GM19023 (cell line): Measurements from ENCODE around the gene ULK4.
"Not testable (repeated sequence)": the region's sequence is repeated elsewhere in the genome, so short reads cannot be mapped to it uniquely, and the experiment has no call there.

ENCODE experiments used
- ATAC-seq: cut with Tn5 transposase; IDR thresholded peaks from one replicate; pipeline ENCODE4 v1.9.1; 2021; ENCODE audit warnings: mild to moderate bottlenecking, moderate library complexity; ENCODE audit not compliant: unreplicated experiment

ULK4 gene

DNA sequence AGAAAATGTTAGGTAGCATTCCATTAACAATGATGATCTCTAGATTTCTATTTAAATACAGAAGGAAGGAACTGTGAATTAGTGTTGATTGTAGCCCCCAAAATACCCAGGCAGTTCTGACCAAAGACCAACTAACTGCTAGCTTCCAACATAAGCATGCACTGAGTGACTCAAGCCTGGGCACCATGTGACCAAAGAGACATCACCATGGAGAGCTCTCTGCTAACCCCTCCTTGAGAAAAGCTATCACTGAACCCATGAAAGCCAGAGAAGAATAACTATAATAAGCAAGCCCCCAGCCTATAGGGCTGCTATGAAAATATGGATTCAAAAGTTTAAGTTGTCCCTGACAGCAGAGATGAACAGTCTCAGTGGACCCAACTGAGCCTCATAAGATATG is 310.2 kb downstream of the ULK4 start:
- ATAC-seq: no peak

DNA sequence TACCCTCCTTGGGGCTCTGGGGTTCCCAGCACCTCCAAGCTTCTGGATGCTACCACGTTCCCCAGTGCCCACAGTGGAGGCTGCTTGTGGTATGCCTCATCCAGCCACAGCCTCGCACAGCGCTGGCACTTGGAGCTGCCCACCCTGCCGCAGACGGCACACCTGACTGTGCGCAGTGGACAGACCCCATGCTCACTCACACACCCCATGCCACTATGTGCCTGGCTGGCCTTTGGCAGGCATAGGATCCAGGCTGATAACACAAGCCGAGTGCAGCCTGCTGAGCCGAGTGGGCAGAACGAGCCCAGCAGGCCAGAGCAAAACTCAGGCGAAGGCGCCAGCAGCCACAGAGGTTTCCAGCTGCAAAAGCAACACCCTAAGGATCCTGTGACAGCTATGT is 311.5 kb downstream of the ULK4 start:
- ATAC-seq: no peak

DNA sequence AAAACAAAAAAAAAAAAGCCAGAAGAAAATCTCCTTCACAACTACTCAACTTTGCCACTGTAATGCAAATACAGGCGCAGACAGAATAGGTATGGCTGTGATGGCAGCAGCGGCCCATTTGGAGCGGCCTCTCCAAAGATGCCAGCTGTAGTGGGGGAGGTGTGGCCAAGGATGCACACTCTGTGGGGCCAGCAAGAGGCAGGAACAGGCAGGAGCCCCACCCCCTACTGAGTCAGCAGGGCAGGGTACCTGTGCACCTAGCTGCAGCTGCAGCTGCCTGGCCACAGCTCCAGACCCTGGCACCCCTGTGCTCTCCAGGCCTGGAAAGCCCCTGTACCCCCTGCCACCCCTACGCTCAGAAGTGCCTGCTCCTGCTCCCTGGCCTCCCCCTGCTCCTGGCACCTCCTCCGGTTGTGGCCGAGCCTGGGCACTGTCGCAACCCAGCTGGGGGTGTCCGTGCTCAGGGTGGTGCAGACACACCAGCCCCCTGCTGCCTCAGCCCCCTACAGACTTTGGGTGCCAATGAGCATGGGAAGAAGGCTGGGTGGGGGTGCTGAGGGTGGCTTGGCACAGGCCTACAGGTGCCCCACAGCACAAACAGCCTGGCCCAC is 312.7 kb downstream of the ULK4 start:
- no peak for ATAC-seq

DNA sequence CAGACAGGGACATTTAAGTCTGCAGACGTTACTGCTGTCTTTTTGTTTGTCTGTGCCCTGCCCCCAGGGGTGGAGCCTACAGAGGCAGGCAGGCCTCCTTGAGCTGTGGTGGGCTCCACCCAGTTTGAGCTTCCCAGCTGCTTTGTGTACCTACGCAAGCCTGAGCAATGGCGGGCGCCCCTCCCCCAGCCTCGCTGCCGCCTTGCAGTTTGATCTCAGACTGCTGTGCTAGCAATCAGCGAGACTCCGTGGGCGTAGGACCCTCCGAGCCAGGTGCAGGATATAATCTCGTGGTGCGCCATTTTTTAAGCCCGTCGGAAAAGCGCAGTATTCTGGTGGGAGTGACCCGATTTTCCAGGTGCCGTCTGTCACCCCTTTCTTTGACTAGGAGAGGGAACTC is 314.2 kb downstream of the ULK4 start:
- ATAC-seq: not testable (repeated sequence)

DNA sequence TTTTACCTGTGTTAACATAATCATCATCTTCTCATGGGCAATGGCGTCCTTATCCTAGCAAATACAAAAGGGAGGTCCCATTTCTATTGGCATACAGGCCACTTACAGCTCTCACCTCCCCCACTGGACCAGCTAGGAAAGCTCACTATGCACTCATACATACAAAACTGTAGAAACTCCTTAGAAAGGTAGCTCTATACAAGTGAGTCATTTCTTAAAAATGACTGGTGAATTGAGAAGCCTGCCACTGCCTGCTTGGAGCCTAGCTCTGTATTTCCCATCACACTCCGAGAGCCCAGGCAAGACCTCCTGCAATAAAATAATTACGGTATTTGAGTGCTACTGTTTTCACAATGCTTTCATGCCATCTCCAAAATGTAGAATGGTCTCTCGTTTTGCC is 321.8 kb downstream of the ULK4 start:
- no peak for ATAC-seq

DNA sequence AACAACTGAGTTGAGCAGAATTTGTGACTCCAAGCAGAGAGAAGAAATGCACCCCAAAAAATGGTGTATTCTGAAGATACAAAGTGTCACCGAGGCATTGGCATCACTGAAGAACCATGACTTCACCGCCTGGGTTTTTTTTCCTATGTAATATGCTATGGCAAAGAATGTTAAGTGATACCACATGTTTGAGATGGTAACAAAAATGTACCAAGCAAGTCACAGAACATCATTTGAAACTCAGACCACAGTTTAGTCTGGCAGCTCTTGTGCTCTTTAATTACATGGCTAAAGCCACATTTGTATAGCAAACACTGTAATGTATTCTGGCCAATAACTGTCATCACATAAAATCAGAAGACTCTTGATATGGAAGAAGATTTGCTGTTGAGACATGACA is 323.5 kb downstream of the ULK4 start:
- no peak for ATAC-seq

DNA sequence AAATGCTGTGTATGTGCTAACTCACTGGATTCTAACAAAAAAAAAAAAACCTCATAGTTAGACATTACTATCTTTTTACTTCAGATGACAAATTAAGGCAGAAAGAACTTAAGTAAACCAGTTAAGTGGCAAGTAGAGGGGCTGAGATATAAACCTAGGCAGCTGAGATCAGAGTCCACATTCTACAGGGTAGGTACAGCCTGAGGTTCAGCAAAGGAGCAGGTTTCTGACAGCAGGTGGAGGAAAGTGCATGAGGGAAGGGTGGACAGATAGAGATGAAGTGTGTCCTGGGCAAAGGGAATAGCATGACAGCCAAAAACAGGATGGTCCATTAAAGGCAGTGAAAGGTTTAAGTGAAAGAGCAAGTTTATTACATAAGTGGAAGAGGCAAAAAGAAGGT is 329.2 kb downstream of the ULK4 start:
- ATAC-seq: no peak

DNA sequence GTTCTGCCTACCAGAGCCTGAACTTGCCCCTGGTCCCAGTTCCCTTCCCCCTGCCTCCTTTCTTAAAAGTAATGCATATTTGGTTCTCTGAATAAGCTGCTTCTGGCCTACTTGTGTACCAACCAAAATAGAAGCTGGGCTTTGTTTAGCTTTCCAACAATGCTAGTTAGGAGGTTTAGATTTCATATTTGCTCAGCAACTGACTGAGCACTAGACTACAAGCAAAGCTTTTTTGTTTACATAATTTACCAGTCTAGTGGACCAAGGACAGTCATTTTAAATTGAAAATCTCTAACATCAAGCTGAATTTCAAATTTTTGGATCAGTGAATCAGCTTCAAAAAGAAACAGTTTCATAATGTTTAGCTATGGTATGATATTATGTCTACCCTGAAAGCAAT is 331.2 kb downstream of the ULK4 start:
- no peak for ATAC-seq

DNA sequence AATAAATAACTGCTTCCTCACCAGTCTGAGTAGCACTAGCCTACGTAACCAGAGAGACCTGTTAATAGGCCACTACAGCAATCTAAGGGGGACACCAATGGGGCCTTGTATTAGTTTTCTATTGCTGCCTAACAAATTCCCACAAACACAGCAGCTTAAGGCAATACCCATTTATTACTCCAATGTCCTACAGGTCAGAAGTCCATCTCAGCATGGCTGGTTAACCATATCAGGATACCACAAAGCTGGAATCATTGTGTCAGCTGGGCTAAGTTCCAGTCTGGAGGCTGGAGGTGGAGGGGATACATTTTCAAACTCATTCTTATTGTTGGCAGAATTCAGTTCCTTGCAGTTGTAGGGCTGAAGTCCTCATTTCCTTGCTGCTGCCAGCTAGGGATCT is 331.9 kb downstream of the ULK4 start:
- no peak for ATAC-seq

DNA sequence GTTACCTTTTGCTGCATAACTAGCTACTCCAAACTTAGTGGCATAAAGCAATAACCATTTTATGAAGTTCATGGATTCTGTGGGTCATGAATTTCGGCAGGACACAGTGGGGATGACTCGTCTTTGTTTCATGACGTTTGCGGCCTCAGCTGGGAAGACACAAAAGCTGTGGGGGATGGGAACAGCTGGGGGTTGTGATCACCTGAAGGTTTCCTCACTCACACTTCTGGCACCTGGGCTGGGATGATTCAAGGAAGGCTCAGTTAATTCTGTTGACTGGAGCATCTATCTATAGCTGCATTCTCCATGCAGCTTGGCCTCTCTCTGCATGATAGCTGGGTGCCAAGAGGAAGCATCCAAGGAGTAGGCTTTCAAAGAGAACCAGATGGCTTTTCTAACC is 332.8 kb downstream of the ULK4 start:
- no peak for ATAC-seq

DNA sequence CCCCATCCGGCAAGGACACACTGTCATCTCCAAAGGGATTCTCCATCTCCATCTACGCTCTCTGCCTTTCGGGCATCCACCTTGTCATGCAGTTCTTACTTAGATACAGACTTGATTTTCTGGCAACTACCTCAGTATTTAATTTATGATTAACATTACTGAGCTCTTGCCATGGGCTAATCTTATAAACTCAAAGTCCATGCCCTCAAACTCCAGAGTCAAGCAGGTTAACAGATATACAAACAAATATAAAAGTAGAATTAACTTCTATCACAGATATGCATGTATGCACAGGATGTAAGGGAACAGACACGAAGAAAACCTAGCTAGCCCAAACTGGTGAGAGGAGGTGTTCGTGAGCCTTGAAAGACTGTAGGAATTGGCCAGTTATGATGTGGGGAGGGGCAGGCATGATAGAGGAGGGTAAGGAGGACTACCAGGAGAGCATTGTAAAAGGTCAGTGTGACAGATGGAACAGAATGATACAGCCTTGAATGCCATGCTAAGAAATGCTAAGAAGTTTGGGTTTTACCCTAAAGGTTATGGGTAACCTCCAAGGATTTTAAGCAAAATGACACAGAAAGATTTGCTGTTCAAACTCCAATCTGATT is 334.3 kb downstream of the ULK4 start:
- no peak for ATAC-seq

DNA sequence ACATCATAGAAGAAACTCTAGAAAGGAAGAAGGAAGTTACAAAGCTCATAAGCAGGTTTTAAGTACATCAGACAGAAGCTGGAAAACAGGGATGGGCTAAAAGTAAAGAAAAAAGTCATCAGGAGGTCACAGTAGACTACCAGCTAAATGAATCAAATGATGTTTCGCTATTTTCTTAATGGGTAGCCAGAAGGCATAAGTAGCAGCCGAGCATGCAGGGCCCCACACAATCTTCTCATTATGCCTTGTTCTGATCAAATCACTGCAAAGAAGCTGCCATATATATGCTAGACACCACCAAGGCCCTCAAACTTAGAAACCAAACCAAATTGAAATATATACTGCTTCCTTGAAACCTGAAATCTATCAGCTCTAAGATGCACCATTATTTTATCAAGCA is 349.1 kb downstream of the ULK4 start:
- no peak for ATAC-seq

DNA sequence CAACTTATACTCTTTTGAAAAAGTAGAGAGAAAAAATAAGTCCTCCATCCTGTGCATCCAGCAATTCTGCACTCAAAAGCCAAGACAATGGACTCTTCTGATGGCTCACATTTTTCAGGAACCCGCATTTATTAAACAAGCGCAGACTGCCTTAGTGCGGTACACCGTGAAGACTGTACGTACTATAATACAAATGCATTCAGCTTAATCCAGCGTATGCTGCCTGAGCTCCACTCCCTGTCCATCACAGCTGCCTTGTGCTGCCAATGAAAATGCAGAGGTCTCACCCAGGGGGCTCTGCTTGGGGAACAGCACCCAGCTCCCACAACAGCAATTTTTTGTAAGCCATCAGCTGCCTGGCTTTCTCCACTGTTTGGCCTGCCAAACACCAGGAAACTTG is 350.9 kb downstream of the ULK4 start:
- no peak for ATAC-seq

DNA sequence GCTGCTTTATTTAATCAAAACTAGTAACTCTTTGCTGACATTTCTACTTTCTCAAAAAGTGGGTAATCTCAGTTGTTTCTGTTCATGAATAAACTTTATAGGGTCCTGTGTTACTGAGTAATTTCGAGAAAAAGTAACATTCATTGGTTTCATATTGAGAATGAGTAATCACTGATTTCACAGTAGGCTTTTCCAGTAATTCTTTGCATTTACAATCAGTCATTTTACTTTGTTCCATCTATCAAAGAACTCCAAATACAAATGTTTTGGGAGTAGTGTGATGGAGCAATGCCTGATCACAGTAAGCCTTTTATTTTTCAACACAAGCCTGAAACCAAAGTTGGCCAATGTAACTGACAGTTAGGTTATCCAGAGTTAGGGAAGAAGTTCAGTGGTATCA is 353.6 kb downstream of the ULK4 start:
- ATAC-seq: no peak

DNA sequence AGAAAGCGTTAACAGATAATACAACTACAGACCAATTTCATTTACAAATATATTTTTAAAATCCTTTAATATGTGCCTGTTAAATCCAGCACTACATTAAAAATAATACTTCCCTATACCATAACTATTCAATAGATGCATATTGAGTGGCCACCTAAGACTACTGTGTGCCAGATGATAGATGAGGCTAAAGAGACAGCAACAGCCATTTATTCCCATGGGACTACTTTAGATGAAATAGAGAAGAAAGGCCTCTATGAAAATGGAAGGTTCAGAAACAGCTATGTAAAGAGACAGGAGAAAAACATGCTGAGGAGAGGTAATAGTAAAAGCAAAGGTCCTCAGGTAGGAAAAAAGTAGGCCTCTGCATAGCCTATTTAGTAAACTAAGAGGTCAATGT is 358.1 kb downstream of the ULK4 start:
- ATAC-seq: no peak

DNA sequence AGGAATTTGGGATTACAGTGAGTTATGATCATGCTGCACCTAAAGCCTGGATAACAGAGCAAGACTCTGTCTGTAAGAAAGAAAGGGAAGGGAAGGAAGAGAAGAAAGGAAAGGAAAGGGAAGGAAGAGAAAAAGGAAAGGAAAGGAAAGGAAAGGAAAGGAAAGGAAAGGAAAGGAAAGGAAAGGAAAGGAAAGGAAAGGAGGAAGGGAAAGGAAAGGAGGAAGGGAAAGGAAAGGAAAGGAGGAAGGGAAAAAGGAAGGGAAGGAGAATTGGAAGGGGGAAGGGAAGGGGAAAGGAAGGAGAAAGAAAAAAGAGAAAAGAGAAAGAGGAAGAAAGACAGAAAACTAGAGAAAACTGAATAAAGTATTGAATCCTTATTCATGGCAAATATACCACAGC is 359.8 kb downstream of the ULK4 start:
- ATAC-seq: no peak

DNA sequence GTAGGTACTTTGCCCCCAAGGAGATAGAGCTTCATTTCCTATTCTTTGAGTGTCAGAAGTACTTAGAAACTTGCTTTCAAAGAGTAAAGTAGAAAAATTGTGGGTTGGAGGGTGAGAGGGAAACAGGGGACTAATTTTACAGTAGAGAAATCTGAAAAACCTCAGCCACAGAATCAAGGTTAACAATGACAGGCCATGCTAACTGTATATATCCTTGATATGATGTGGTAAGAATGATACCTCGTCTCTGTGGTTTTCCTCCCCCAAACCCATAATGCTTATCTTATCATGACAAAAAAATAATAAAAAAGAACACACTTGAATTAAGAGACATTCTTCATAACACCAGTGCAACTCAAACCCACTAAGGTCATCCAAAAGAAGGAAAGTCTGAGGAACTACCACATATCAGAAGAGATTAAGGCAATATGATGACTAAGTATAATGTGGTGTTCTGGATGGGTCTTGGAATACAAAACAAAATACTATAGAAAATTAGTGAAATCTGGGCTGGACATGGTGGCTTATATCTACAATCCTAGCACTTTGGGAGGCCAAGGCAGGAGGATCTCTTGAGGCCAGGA is 360.4 kb downstream of the ULK4 start:
- ATAC-seq: no peak

DNA sequence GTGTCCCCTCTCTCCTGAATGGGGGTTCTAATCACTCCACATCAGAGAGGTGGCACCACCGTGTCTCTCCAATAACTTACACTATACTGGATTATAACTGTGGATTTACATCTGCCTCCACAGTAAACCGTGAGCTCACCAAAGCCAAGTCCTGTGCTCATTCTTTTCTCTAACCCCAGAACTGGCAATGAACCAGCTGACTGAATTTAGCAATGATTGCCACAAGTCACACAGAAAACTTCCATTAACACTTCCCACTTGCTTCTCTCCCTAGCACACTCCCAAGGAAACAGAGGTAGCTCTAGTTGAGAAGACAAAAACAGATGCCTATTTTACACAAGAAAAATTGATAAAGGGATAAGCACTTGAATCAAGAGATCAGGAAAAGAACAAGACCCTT is 361.3 kb downstream of the ULK4 start:
- ATAC-seq: no peak

DNA sequence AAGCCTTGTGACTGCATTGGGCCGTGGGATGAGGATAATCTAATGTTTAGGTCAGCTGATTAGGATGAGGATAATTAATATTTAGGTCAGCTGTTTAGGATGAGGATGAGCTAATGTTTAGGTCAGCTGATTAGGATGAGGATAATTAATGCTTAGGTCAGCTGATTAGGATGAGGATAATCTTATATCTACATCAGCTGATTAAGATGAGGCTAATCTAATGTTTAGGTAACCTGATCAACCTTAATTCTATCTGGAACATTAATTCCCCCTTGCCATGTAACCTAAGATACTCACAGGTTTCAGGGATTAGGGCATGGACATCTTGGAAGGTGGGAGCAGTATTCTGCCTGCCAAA is 362.8 kb downstream of the ULK4 start:
- ATAC-seq: no peak

DNA sequence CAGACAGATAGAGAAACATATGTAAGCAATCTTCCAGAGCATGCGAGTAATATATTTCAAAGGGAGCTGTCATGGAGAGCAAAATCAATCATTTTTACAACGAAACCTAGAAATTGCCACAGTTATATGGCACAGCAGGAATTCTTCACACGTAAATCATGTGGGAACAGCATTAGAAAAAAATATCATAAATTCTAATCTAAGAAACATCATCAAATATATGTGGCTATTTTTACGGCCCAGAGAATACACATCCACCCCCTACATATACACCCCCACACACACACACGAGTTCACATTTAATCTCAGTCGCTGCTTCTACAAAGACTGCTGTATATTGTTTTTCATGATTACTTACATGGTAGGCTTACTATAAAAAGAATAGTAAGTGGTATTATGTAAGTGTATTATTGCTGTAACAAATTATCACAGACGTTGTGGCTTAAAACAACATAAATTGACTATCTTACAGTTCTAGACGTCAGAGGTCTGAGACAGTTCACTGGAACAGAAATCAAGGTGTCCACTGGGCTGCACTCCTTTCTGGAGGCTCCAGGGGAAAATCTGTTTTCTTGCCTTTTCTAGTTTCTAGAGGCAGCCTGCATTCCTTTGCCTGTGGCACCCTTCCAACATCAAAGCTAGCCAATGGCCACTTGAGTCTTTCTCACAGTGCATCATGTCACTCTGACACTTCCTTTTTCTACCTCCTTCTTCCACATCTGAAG is 363.3 kb downstream of the ULK4 start:
- ATAC-seq: no peak

DNA sequence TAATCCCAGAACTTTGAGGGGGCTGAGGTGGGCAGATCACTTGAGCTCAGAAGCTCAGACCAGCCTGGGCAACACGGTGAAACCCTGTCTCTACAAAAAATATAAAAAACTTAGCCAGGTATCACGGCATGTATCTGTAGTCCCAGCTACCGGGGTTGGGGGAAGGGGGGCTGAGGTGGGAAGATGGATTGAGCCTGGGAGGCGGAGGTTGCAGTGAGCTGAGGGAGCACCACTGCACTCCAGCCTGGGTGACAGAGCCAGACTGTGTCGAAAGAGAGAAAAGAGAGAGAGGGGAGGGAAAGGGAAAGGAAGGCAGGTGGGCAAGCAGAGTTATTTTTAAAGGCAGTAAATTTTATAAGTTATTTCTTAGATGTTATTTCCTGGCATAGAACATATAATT is 368.1 kb downstream of the ULK4 start:
- no peak for ATAC-seq

DNA sequence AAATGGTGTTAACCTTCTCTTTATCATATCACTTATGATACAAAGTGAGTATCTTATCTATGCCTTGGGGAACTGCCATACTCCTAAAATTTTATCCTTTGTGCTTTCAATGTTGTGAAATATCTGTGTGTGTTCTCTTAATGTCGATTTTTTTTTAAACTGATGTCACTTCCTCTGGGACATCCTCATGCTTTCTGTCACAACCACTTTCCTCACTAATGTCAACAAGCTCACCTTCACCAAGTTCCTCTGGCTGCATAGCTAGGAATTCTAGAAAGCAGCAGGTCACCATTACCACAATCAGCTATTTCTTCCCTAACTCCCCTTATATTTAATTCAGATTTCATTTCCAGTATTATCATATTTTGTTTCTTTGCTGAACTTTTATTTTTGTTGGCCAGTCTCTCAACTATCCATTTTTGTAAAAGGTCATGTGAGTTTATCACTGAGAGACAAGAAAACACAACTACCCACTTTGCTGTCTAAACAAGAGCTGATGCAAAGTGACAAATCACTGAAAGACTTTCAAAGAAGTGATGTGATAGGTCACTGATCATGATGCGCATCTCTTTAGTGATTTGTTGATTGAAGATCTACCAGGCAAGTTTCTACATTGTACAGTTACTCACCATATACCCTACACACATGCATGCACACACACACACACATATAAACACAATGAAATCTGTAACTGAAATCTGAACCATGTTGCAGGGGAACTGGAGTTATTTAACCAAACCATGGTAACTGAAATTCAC is 369.0 kb downstream of the ULK4 start:
- ATAC-seq: no peak
